ENCODE results near the gene VCAM1.
"Not testable (repeated sequence)": the region's sequence is repeated elsewhere in the genome, so short reads cannot be mapped to it uniquely, and the experiment has no call there.

VCAM1 gene

GRCh38 chr1:100719490-100719889 is at the start of gene VCAM1:
Gene VCAM1 (plus strand): TSS chr1:100719742. CDS start chr1:100719861, 119 bp downstream.
- no peak for DNase-seq

- DNase-seq, result no peak
These were observed 49.5 kb upstream of the VCAM1 start for GRCh38 chr1:100670083-100670482.

GRCh38 chr1:100671601-100672000 is 47.9 kb upstream of the VCAM1 start:
- DNase-seq, result no peak

- DNase-seq, result no peak
These were observed 35.8 kb upstream of the VCAM1 start for GRCh38 chr1:100683448-100684349.

GRCh38 chr1:100699744-100700143 is 19.8 kb upstream of the VCAM1 start:
- DNase-seq, result no peak

- no peak for DNase-seq
These were observed 19.0 kb upstream of the VCAM1 start for GRCh38 chr1:100700586-100700985.

GRCh38 chr1:100703052-100703451 is 16.5 kb upstream of the VCAM1 start:
- DNase-seq, result no peak

GRCh38 chr1:100703716-100704115 is 15.8 kb upstream of the VCAM1 start:
- DNase-seq, result no peak

- no peak for DNase-seq
These were observed 15.1 kb upstream of the VCAM1 start for GRCh38 chr1:100704473-100704872.

- no peak for DNase-seq
These were observed 13.2 kb upstream of the VCAM1 start for GRCh38 chr1:100706296-100706695.

- DNase-seq, result no peak
These were observed 12.7 kb upstream of the VCAM1 start for GRCh38 chr1:100706856-100707255.

- DNase-seq, result no peak
These were observed 11.0 kb upstream of the VCAM1 start for GRCh38 chr1:100708476-100709062.

- no peak for DNase-seq
These were observed 8.4 kb upstream of the VCAM1 start for GRCh38 chr1:100710906-100711682.

- DNase-seq, result not testable (repeated sequence)
These were observed 6.5 kb upstream of the VCAM1 start for GRCh38 chr1:100713027-100713426.

GRCh38 chr1:100713626-100714025 is 5.9 kb upstream of the VCAM1 start:
- no peak for DNase-seq

GRCh38 chr1:100714599-100714998 is 4.9 kb upstream of the VCAM1 start:
- DNase-seq, result no peak

GRCh38 chr1:100717218-100717617 is 2.3 kb upstream of the VCAM1 start:
- no peak for DNase-seq

- no peak for DNase-seq
These were observed 961 bp upstream of the VCAM1 start for GRCh38 chr1:100718581-100718980.

GRCh38 chr1:100720101-100720500 is 559 bp downstream of the VCAM1 start:
- no peak for DNase-seq

- no peak for DNase-seq
These were observed 1.2 kb downstream of the VCAM1 start for GRCh38 chr1:100720751-100721150.

GRCh38 chr1:100721526-100722207 is 2.1 kb downstream of the VCAM1 start:
- no peak for DNase-seq

GRCh38 chr1:100722221-100722620 is 2.7 kb downstream of the VCAM1 start:
- DNase-seq, result no peak

GRCh38 chr1:100724281-100724680 is 4.7 kb downstream of the VCAM1 start:
- no peak for DNase-seq

Measured in NCI-H1417 (cell line).